ENCODE results near the gene TYRP1. TPM values are rescaled to one million over a fixed set of nuclear protein-coding genes. Genes with fewer than 3 reads are reported as not detected.

The TYRP1 gene
- total RNA-seq, 1 donor from 2014 or later: not detected

- Mint-ChIP-seq H3K4me1 (no peaks in the 10 kb centered on the region), H3K27ac (no peak overlapping the region), H3K36me3 (ENCODE audit: low read depth) (no peaks in the 10 kb centered on the region), H3K4me3 (no peak overlapping the region), H3K27me3 (no peaks in the 10 kb centered on the region), H3K9me3 (no peaks in the 10 kb centered on the region)
- CTCF ChIA-PET: interaction anchor here (1.2 kb wide), 1 partner anchor 1635 kb away, joined by 3 read pairs; no protein-coding TSS in a partner anchor
- POLR2A ChIA-PET: no interaction called here
- no peak for DNase-seq
- no peak for ATAC-seq (ENCODE audit: low read depth)
- TF ChIP-seq CTCF (IDR thresholded peaks at IDR 0.05): no peak
- intact Hi-C loops (cut with micrococcal nuclease): loop anchor here (5.0 kb wide), 1 partner anchor 369 kb away; no protein-coding TSS in a partner anchor
Observed at GRCh38 chr9:12718482-12719026, 25.4 kb downstream of the TYRP1 start.

GRCh38 chr9:12719431-12719830 lies 26.2 kb downstream of the TYRP1 start:
- Mint-ChIP-seq H3K4me3 (no peak overlapping the region), H3K27ac (no peak overlapping the region), H3K9me3 (no peaks in the 10 kb centered on the region), H3K4me1 (no peaks in the 10 kb centered on the region), H3K27me3 (no peaks in the 10 kb centered on the region), H3K36me3 (ENCODE audit: low read depth) (no peaks in the 10 kb centered on the region)
- ChIA-PET POLR2A (no interaction called here), CTCF (no interaction called here)
- DNase-seq (no peak), ATAC-seq (ENCODE audit: low read depth) (no peak)
- TF ChIP-seq CTCF (IDR thresholded peaks at IDR 0.05): no peak
- intact Hi-C loops (cut with micrococcal nuclease): loop anchor here (5.0 kb wide), 1 partner anchor 368 kb away; no protein-coding TSS in a partner anchor

- ATAC-seq (ENCODE audit: low read depth): no peak
- intact Hi-C loops (cut with micrococcal nuclease): no loop called here
- H3K9me3 Mint-ChIP-seq: no peaks in the 10 kb centered on the region
- no peak for DNase-seq
- no peaks in the 10 kb centered on the region for H3K36me3 Mint-ChIP-seq (ENCODE audit: low read depth)
- ChIA-PET POLR2A (no interaction called here), CTCF (no interaction called here)
- H3K27ac Mint-ChIP-seq: no peak overlapping the region
- no peaks in the 10 kb centered on the region for H3K27me3 Mint-ChIP-seq
- H3K4me3 Mint-ChIP-seq: no peak overlapping the region
- H3K4me1 Mint-ChIP-seq: no peaks in the 10 kb centered on the region
- no peak for TF ChIP-seq CTCF (IDR thresholded peaks at IDR 0.05)
Observed at GRCh38 chr9:12720551-12720950, 27.4 kb downstream of the TYRP1 start.

- intact Hi-C loops (cut with micrococcal nuclease): no loop called here
- ChIA-PET CTCF (no interaction called here), POLR2A (no interaction called here)
- no peak overlapping the region for H3K4me3 Mint-ChIP-seq
- H3K36me3 Mint-ChIP-seq (ENCODE audit: low read depth): no peaks in the 10 kb centered on the region
- H3K27me3 Mint-ChIP-seq: no peaks in the 10 kb centered on the region
- no peak for ATAC-seq (ENCODE audit: low read depth)
- H3K9me3 Mint-ChIP-seq: no peaks in the 10 kb centered on the region
- H3K27ac Mint-ChIP-seq: no peak overlapping the region
- TF ChIP-seq CTCF (IDR thresholded peaks at IDR 0.05): no peak
- DNase-seq: no peak
- H3K4me1 Mint-ChIP-seq: no peaks in the 10 kb centered on the region
Observed at GRCh38 chr9:12722131-12722530, 28.9 kb downstream of the TYRP1 start.

- Mint-ChIP-seq H3K27me3 (no peaks in the 10 kb centered on the region), H3K27ac (no peak overlapping the region), H3K36me3 (ENCODE audit: low read depth) (no peaks in the 10 kb centered on the region), H3K4me3 (no peak overlapping the region), H3K9me3 (no peaks in the 10 kb centered on the region), H3K4me1 (no peaks in the 10 kb centered on the region)
- DNase-seq: no peak
- ATAC-seq (ENCODE audit: low read depth): no peak
- intact Hi-C loops (cut with micrococcal nuclease): no loop called here
- no peak for TF ChIP-seq CTCF (IDR thresholded peaks at IDR 0.05)
- CTCF ChIA-PET: no interaction called here
- POLR2A ChIA-PET: no interaction called here
Observed at GRCh38 chr9:12723409-12724028, 30.3 kb downstream of the TYRP1 start.
